Measurements from ENCODE around the gene NSD1. TPM values are rescaled to one million over a fixed set of nuclear protein-coding genes. Genes with fewer than 3 reads are reported as not detected.

Gene NSD1
- total RNA-seq, 4 donors from 2014 or later: 24.0 to 39.5 (median 32.2) TPM

- H3K4me1 ChIP-seq: peaks cover 0 to 41% (median 9%) of the 10 kb centered on the region in 3 donors
- TF ChIP-seq CTCF (IDR thresholded peaks at IDR 0.05) (no peak), POLR2A (IDR thresholded peaks at IDR 0.05) (no peak)
- H3K4me3 ChIP-seq: no peak overlapping the region
- no peak for DNase-seq
- H3K9me3 ChIP-seq: no peaks in the 10 kb centered on the region
- intact Hi-C loops (cut with DNase I): no loop called here
- WGBS, 2 donors: 53 to 72% methylated on average over 11 to 12 of the region's 12 CpGs
- peaks cover 0 to 4% (median 0%) of the 10 kb centered on the region in 4 donors for H3K27me3 ChIP-seq
- peak overlapping the region in 2 of 4 donors; percentile 25 to 28 for H3K27ac ChIP-seq
- no peaks in the 10 kb centered on the region for H3K36me3 ChIP-seq
These were observed 39.1 kb upstream of the NSD1 start for GRCh38 chr5:177094224-177095087.

- Histone ChIP-seq H3K4me3 (no peak overlapping the region), H3K27me3 (peaks cover 0 to 9% (median 0%) of the 10 kb centered on the region in 4 donors), H3K27ac (peak overlapping the region in 2 of 4 donors; percentile 25 to 28), H3K36me3 (no peaks in the 10 kb centered on the region), H3K9me3 (no peaks in the 10 kb centered on the region), H3K4me1 (peaks cover 0 to 34% (median 9%) of the 10 kb centered on the region in 3 donors)
- no peak for TF ChIP-seq CTCF (IDR thresholded peaks at IDR 0.05)
- no peak for TF ChIP-seq POLR2A (IDR thresholded peaks at IDR 0.05)
- intact Hi-C loops (cut with DNase I): no loop called here
- 69 to 87% methylated on average over 9 to 18 of the region's 28 CpGs for WGBS, 2 donors
- no peak for DNase-seq
These were observed 38.4 kb upstream of the NSD1 start for GRCh38 chr5:177095088-177095669.

- no peak for TF ChIP-seq CTCF (IDR thresholded peaks at IDR 0.05)
- TF ChIP-seq POLR2A (IDR thresholded peaks at IDR 0.05): no peak
- no peak overlapping the region for H3K4me3 ChIP-seq
- peaks cover 0 to 16% (median 0%) of the 10 kb centered on the region in 4 donors for H3K27me3 ChIP-seq
- H3K27ac ChIP-seq: no peak overlapping the region
- peaks cover 0 to 31% (median 9%) of the 10 kb centered on the region in 3 donors for H3K4me1 ChIP-seq
- no peaks in the 10 kb centered on the region for H3K36me3 ChIP-seq
- intact Hi-C loops (cut with DNase I): no loop called here
- no peak for DNase-seq
- WGBS, 2 donors: 71 to 85% methylated on average over 11 to 12 of the region's 29 CpGs
- no peaks in the 10 kb centered on the region for H3K9me3 ChIP-seq
These were observed 37.2 kb upstream of the NSD1 start for GRCh38 chr5:177096162-177097015.

GRCh38 chr5:177097016-177097985 is 36.3 kb upstream of the NSD1 start:
- no peak for DNase-seq

More at GRCh38 chr5:177097016-177097985, 36.3 kb upstream of the NSD1 start:
- WGBS, 2 donors: 87 to 97% methylated on average over 9 to 21 of the region's 30 CpGs
- H3K4me1 ChIP-seq: peaks cover 0 to 31% (median 9%) of the 10 kb centered on the region in 3 donors
- H3K27ac ChIP-seq: no peak overlapping the region
- no peak overlapping the region for H3K4me3 ChIP-seq
- H3K27me3 ChIP-seq: peaks cover 0 to 22% (median 0%) of the 10 kb centered on the region in 4 donors
- no peak for TF ChIP-seq POLR2A (IDR thresholded peaks at IDR 0.05)
- TF ChIP-seq CTCF (IDR thresholded peaks at IDR 0.05): no peak
- intact Hi-C loops (cut with DNase I): no loop called here
- H3K9me3 ChIP-seq: no peaks in the 10 kb centered on the region
- no peaks in the 10 kb centered on the region for H3K36me3 ChIP-seq

Measured in esophagus squamous epithelium (tissue), 5 donors.